ENCODE measurements around the gene CIB4. TPM values are rescaled to one million over a fixed set of nuclear protein-coding genes. Genes with fewer than 3 reads are reported as not detected.

CIB4 gene
- total and polyA plus RNA-seq, 2 of the 13 experiments (the other 11 are each of a cell fraction or from before 2014, with no cell fraction given), result not detected

DNA sequence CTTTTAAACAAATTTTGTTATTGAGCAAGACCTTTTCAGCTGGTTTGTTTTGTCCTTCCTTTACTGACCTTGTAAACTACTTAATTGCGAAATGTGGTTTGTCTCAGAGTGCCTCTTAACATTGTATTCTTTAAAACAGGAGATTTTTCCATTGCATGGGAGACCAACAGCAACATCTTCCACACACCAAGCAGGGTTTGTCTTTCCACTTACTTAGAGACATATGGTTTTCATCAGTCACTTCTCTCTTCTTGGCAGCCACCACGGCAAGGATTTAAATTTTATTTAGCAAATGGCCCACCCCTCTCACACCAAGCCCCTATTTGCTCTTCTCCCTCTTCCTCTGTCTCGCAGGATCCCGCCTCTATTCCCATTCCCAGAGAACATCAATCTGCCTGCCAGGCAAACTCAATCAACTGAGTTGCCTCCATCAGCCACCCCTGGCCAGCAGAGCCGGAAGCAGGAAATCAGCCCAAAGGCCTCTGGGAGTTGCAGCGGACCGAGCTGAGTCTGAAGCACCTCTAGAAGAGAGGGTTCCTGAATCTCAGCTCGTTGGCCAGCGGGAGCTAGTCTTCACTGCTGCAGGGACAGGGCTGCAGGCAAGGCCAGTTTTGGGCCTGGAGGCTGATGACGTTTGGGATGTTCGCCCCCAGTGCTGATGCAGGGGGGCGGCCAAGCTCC is 11.3 kb upstream of the CIB4 start:
- WGBS (ENCODE audit: low lambda C conversion rate), result 26% methylated on average over 9 of the region's 12 CpGs
- ATAC-seq, result no peak
- TF ChIP-seq LBX2 (CRISPR knock-in tag; IDR thresholded peaks at IDR 0.05; ENCODE audit: borderline replicate concordance), result no peak
- TF ChIP-seq THAP11 (CRISPR knock-in tag; IDR thresholded peaks at IDR 0.05), result no peak
- TF ChIP-seq PATZ1 (CRISPR knock-in tag; IDR thresholded peaks at IDR 0.05), result no peak
- 0 out of 2 replicates have a peak, but pooled peaks have one; percentile 33 for TF ChIP-seq ZNF605 (CRISPR knock-in tag; IDR thresholded peaks at IDR 0.05)
- TF ChIP-seq CEBPB (IDR thresholded peaks at IDR 0.05; ENCODE audit: borderline replicate concordance, low read depth, low read length), result peak; percentile 54; the same call in 1 of the 2 replicates
- peak; percentile 36; the same call in 1 of the 2 replicates for TF ChIP-seq GABPB1 (CRISPR knock-in tag; IDR thresholded peaks at IDR 0.05)
- H3K79me2 ChIP-seq (ENCODE audit: insufficient read depth, low read length), result no peaks in the 10 kb centered on the region
- H3K9me3 ChIP-seq (ENCODE audit: low read length), result no peaks in the 10 kb centered on the region
- FAIRE-seq, result no peak
- H3K4me1 ChIP-seq (ENCODE audit: insufficient read depth, low read length), result no peaks in the 10 kb centered on the region
- no peak overlapping the region for H3K27ac ChIP-seq (ENCODE audit: extremely low read length, insufficient read depth, low read length)
- H3K4me2 ChIP-seq (ENCODE audit: low read depth, low read length), result no peak overlapping the region
- H2AFZ ChIP-seq (ENCODE audit: low read length), result no peak overlapping the region
- ChIA-PET POLR2A (no interaction called here), CTCF (ENCODE audit: low intra/inter-chr PET ratio, low total read pairs) (no interaction called here)
- no peak for DNase-seq (ENCODE audit: low spot score)
- in situ Hi-C loops (cut with HindIII; ENCODE audit: extremely low pct_ligation_motif_present, low pct_unique_long_range_greater_than_20kb), result no loop called here
- no TSS peak for BruUV-seq (replicated peaks)
- H3K9ac ChIP-seq (ENCODE audit: insufficient read depth, low read depth, low read length), result no peak overlapping the region
- intact Hi-C loops (cut with micrococcal nuclease; ENCODE audit: unreplicated experiment), result no loop called here
- H3K36me3 ChIP-seq (replicated peaks in 1 of 2; ENCODE audit: control insufficient read depth in 1 of 2, insufficient read depth in 2 of 2, low read length in 2 of 2), result no peaks in the 10 kb centered on the region
- H3K4me3 ChIP-seq (replicated peaks in 1 of 3; ENCODE audit: insufficient read depth in 1 of 3, low read depth in 2 of 3, low read length in 3 of 3), result no peak overlapping the region
- H3K27me3 ChIP-seq (ENCODE audit: control insufficient read depth in 1 of 2, insufficient read depth in 2 of 2, low read length in 2 of 2), result peaks cover 8 to 64% of the 10 kb centered on the region in 2 experiments; a peak in 4 of 5 replicates
- no peaks in the 10 kb centered on the region for H4K20me1 ChIP-seq (ENCODE audit: insufficient read depth, low read length)

Measured in HepG2 (cell line).